ENCODE data around the gene PLCXD1. TPM values are rescaled to one million over a fixed set of nuclear protein-coding genes. Genes with fewer than 3 reads are reported as not detected.

Gene PLCXD1
- total and polyA plus RNA-seq, 12 donors, result 1.2 to 14.5 (median 6.5) TPM

- H3K4me3 ChIP-seq, result no peak overlapping the region
- H3K9me3 ChIP-seq (replicated peaks in 1 of 3), result no peaks in the 10 kb centered on the region
- no peaks in the 10 kb centered on the region for H3K4me1 ChIP-seq (replicated peaks in 1 of 2)
- TF ChIP-seq POLR2A (IDR thresholded peaks at IDR 0.05), result no peak
- no peak for TF ChIP-seq CTCF (IDR thresholded peaks at IDR 0.05)
- peak in 1 of 7 donors; percentile 3 for DNase-seq
- 90 to 94% (median 92%) methylated on average over 13 of the region's 13 CpGs for WGBS, 4 donors
- intact Hi-C loops (cut with DNase I), result no loop called here
- H3K27ac ChIP-seq, result no peak overlapping the region
- H3K36me3 ChIP-seq (replicated peaks in 1 of 2), result peaks cover 0 to 11% of the 10 kb centered on the region in 2 donors
- no peaks in the 10 kb centered on the region for H3K27me3 ChIP-seq
Measured at GRCh38 chrX:285076-285677, 4.0 kb downstream of the PLCXD1 start.

- DNase-seq, result no peak
- H3K9me3 ChIP-seq (replicated peaks in 1 of 3), result no peaks in the 10 kb centered on the region
- H3K27ac ChIP-seq, result no peak overlapping the region
- H3K36me3 ChIP-seq (replicated peaks in 1 of 2), result peaks cover 0 to 17% of the 10 kb centered on the region in 2 donors
- no peak overlapping the region for H3K4me3 ChIP-seq
- TF ChIP-seq CTCF (IDR thresholded peaks at IDR 0.05) (no peak), POLR2A (IDR thresholded peaks at IDR 0.05) (no peak)
- no peaks in the 10 kb centered on the region for H3K4me1 ChIP-seq (replicated peaks in 1 of 2)
- 93 to 94% (median 94%) methylated on average over 7 of the region's 7 CpGs for WGBS, 4 donors
- intact Hi-C loops (cut with DNase I), result no loop called here
- no peaks in the 10 kb centered on the region for H3K27me3 ChIP-seq
Measured at GRCh38 chrX:287670-288069, 6.5 kb downstream of the PLCXD1 start.

- no peaks in the 10 kb centered on the region for H3K27me3 ChIP-seq
- H3K4me1 ChIP-seq (replicated peaks in 1 of 2), result no peaks in the 10 kb centered on the region
- TF ChIP-seq POLR2A (IDR thresholded peaks at IDR 0.05), result no peak
- no peak for TF ChIP-seq CTCF (IDR thresholded peaks at IDR 0.05)
- H3K4me3 ChIP-seq, result no peak overlapping the region
- intact Hi-C loops (cut with DNase I), result no loop called here
- 87 to 98% (median 97%) methylated on average over 3 to 25 of the region's 25 CpGs for WGBS, 4 donors
- H3K36me3 ChIP-seq (replicated peaks in 1 of 2), result peaks cover 0 to 25% of the 10 kb centered on the region in 2 donors
- no peak overlapping the region for H3K27ac ChIP-seq
- peak in 1 of 7 donors; percentile 2 for DNase-seq
- H3K9me3 ChIP-seq (replicated peaks in 1 of 3), result no peaks in the 10 kb centered on the region
Measured at GRCh38 chrX:288561-288991, 7.4 kb downstream of the PLCXD1 start.

- peaks cover 0 to 28% of the 10 kb centered on the region in 2 donors for H3K36me3 ChIP-seq (replicated peaks in 1 of 2)
- no peaks in the 10 kb centered on the region for H3K27me3 ChIP-seq
- 93 to 97% (median 96%) methylated on average over 24 to 42 of the region's 42 CpGs for WGBS, 4 donors
- DNase-seq, result peak in 1 of 7 donors; percentile 12
- H3K27ac ChIP-seq, result no peak overlapping the region
- no peak for TF ChIP-seq CTCF (IDR thresholded peaks at IDR 0.05)
- no peak for TF ChIP-seq POLR2A (IDR thresholded peaks at IDR 0.05)
- intact Hi-C loops (cut with DNase I), result no loop called here
- H3K4me3 ChIP-seq, result no peak overlapping the region
- no peaks in the 10 kb centered on the region for H3K4me1 ChIP-seq (replicated peaks in 1 of 2)
- H3K9me3 ChIP-seq (replicated peaks in 1 of 3), result no peaks in the 10 kb centered on the region
Measured at GRCh38 chrX:290476-291166, 9.4 kb downstream of the PLCXD1 start.
